Esophagus muscularis mucosa (tissue), 3 donors: ENCODE measurements around the gene TRAPPC12.

Experiments used
- CTCF ChIP-seq, 3 experiments: fragments of 200-600 bp in 2 of 3; fragments of 450-650 bp in 1 of 3; sonication (generic) in 2 of 3; IDR thresholded peaks; one replicate each; pipeline ENCODE4 v1.5.1; 2017 to 2019; ENCODE audit warnings: antibody characterized with exemption in 3 of 3, mild to moderate bottlenecking in 2 of 3, moderate library complexity in 1 of 3
- POLR2A ChIP-seq: fragments of 450-650 bp; IDR thresholded peaks from one replicate; pipeline ENCODE4 v1.6.1; 2017; ENCODE audit warnings: antibody characterized with exemption, moderate library complexity, mild to moderate bottlenecking, low read depth

GRCh38 chr2:3481736-3482362, 102.4 kb downstream of the TRAPPC12 start:
- no peak for TF ChIP-seq POLR2A
- no peak for TF ChIP-seq CTCF (IDR thresholded peaks at IDR 0.05)
